Brain microvascular endothelial cell (primary cell): ENCODE results near the gene NUDT14.

Experiments used
- DNase-seq: peaks from one replicate; pipeline ENCODE4 v3.0.0-alpha.2; 2020
- H3K27ac ChIP-seq: fragments of 250-450 bp; sonication (Bioruptor Pico); 2 replicates; pipeline ENCODE4 v1.5.1; 2020; ENCODE audit warnings: mild to moderate bottlenecking, moderate library complexity
- H3K27me3 ChIP-seq: fragments of 250-450 bp; sonication (Bioruptor Pico); replicated peaks from 2 replicates; pipeline ENCODE4 v1.5.1; 2020; ENCODE audit warnings: mild to moderate bottlenecking
- H3K36me3 ChIP-seq: fragments of 250-450 bp; sonication (Bioruptor Pico); replicated peaks from 2 replicates; pipeline ENCODE4 v1.5.1; 2020; ENCODE audit warnings: mild to moderate bottlenecking
- H3K4me3 ChIP-seq: 2 replicates; pipeline ENCODE4 v1.5.1; 2011; ENCODE audit warnings: low read depth, mild to moderate bottlenecking, control low read depth, low read length, moderate library complexity
- CTCF ChIP-seq: IDR thresholded peaks from 2 replicates; pipeline ENCODE4 v1.5.1; 2011; ENCODE audit warnings: low read depth, mild to moderate bottlenecking, moderate library complexity, low read length, control low read depth, inconsistent platforms; ENCODE audit errors: missing control alignments
- in situ Hi-C: cut with HindIII; loops from 2 replicates; pipeline ENCODE4 v1.10.0; 2017; ENCODE audit warnings: low sequenced_read_pairs, low pct_ligation_motif_present

The NUDT14 gene

GRCh38 chr14:105142651-105143450, 38.3 kb downstream of the NUDT14 start:
- no peak overlapping the region for H3K27ac ChIP-seq
- no peaks in the 10 kb centered on the region for H3K27me3 ChIP-seq
- TF ChIP-seq CTCF = no peak
- in situ Hi-C loops = no loop called here
- no peaks in the 10 kb centered on the region for H3K36me3 ChIP-seq
- no peak overlapping the region for H3K4me3 ChIP-seq
- DNase-seq = no peak

GRCh38 chr14:105141486-105142281, 39.4 kb downstream of the NUDT14 start:
- H3K27ac ChIP-seq = no peak overlapping the region
- in situ Hi-C loops = no loop called here
- no peaks in the 10 kb centered on the region for H3K36me3 ChIP-seq
- H3K4me3 ChIP-seq = no peak overlapping the region
- H3K27me3 ChIP-seq = no peaks in the 10 kb centered on the region
- no peak for TF ChIP-seq CTCF
- DNase-seq = no peak

- Histone ChIP-seq H3K36me3 (no peaks in the 10 kb centered on the region), H3K27me3 (no peaks in the 10 kb centered on the region), H3K27ac (no peak overlapping the region), H3K4me3 (no peak overlapping the region)
- no peak for DNase-seq
- no peak for TF ChIP-seq CTCF
- in situ Hi-C loops = no loop called here
Observed at GRCh38 chr14:105141026-105141425, 40.1 kb downstream of the NUDT14 start.

- no peaks in the 10 kb centered on the region for H3K36me3 ChIP-seq
- in situ Hi-C loops = no loop called here
- TF ChIP-seq CTCF = no peak
- no peak overlapping the region for H3K4me3 ChIP-seq
- no peaks in the 10 kb centered on the region for H3K27me3 ChIP-seq
- no peak overlapping the region for H3K27ac ChIP-seq
- DNase-seq = no peak
Observed at GRCh38 chr14:105140581-105140980, 40.5 kb downstream of the NUDT14 start.

- no peak for TF ChIP-seq CTCF
- Histone ChIP-seq H3K27me3 (no peaks in the 10 kb centered on the region), H3K27ac (no peak overlapping the region), H3K36me3 (no peaks in the 10 kb centered on the region), H3K4me3 (no peak overlapping the region)
- no peak for DNase-seq
- in situ Hi-C loops = no loop called here
Observed at GRCh38 chr14:105139831-105140239, 41.3 kb downstream of the NUDT14 start.
